ENCODE data around the gene SMCP. TPM values are rescaled to one million over a fixed set of nuclear protein-coding genes. Genes with fewer than 3 reads are reported as not detected.

Gene SMCP
- total RNA-seq, 5 donors from 2014 or later (not counting 1 experiment from before 2014, with no cell fraction given), result not detected

- no peaks in the 10 kb centered on the region for H3K36me3 ChIP-seq (ENCODE audit: control insufficient read depth in 2 of 2, extremely low read depth in 1 of 2, insufficient read depth in 1 of 2, low read length in 1 of 2)
These were observed 29.8 kb downstream of the SMCP start, which contains the start of gene IVL for GRCh38 chr1:152907686-152908601. Gene IVL, plus strand, starts transcription at chr1:152908546. Its CDS starts 1,252 bp downstream, at chr1:152909798.

GRCh38 chr1:152909206-152909605 lies 31.1 kb downstream of the SMCP start:
- WGBS (ENCODE audit: insufficient coverage), result 83% methylated on average over 1 of the region's 3 CpGs
- CTCF ChIA-PET, result interaction anchor here in 1 of 2 donors (0.6 kb wide), 1 partner anchor 187 kb away, joined by 3 read pairs; no protein-coding TSS in a partner anchor
- H3K27me3 Mint-ChIP-seq, result peaks cover 39 to 40% of the 10 kb centered on the region in 2 donors

More at GRCh38 chr1:152907686-152908601, 29.8 kb downstream of the SMCP start, which contains the start of gene IVL:
- H3K4me1 ChIP-seq (ENCODE audit: control insufficient read depth in 1 of 2, extremely low read depth in 1 of 2, insufficient read depth in 2 of 2, low read length in 2 of 2), result no peaks in the 10 kb centered on the region
- H3K4me1 Mint-ChIP-seq, result no peaks in the 10 kb centered on the region
- no peaks in the 10 kb centered on the region for H3K36me3 Mint-ChIP-seq
- no peak within 1 kb of the TSS for H3K4me3 Mint-ChIP-seq
- WGBS (ENCODE audit: insufficient coverage), result 100% methylated on average over 1 of the region's 4 CpGs
- H3K9me3 Mint-ChIP-seq, result peaks cover 0 to 6% (median 0%) of the 10 kb centered on the region in 3 donors
- H3K27me3 Mint-ChIP-seq, result peaks cover 40 to 43% of the 10 kb centered on the region in 2 donors
- H3K4me3 ChIP-seq (ENCODE audit: control insufficient read depth in 1 of 2, extremely low read depth in 1 of 2, low read length in 1 of 2), result no peak within 1 kb of the TSS
- ATAC-seq (replicated peaks in 1 of 4) (no peak), DNase-seq (no peak)
- no peaks in the 10 kb centered on the region for H3K9me3 ChIP-seq
- ChIA-PET POLR2A (no interaction called here), CTCF (no interaction called here)
- H3K27me3 ChIP-seq (replicated peaks in 1 of 2; ENCODE audit: control insufficient read depth in 2 of 2, extremely low read depth in 1 of 2, insufficient read depth in 2 of 2, low read length in 1 of 2), result peaks cover 0 to 36% of the 10 kb centered on the region in 2 experiments
- no peak within 1 kb of the TSS for H3K27ac Mint-ChIP-seq
- no peak within 1 kb of the TSS for H3K27ac ChIP-seq (ENCODE audit: low read length)

GRCh38 chr1:152912471-152912870 lies 34.3 kb downstream of the SMCP start:
- Histone ChIP-seq H3K27ac (ENCODE audit: low read length) (no peak overlapping the region), H3K36me3 (ENCODE audit: control insufficient read depth in 2 of 2, extremely low read depth in 1 of 2, insufficient read depth in 1 of 2, low read length in 1 of 2) (no peaks in the 10 kb centered on the region), H3K9me3 (no peaks in the 10 kb centered on the region), H3K4me3 (ENCODE audit: control insufficient read depth in 1 of 2, extremely low read depth in 1 of 2, low read length in 1 of 2) (no peak overlapping the region), H3K27me3 (replicated peaks in 1 of 2; ENCODE audit: control insufficient read depth in 2 of 2, extremely low read depth in 1 of 2, insufficient read depth in 2 of 2, low read length in 1 of 2) (peaks cover 0 to 28% of the 10 kb centered on the region in 2 experiments), H3K4me1 (ENCODE audit: control insufficient read depth in 1 of 2, extremely low read depth in 1 of 2, insufficient read depth in 2 of 2, low read length in 2 of 2) (no peaks in the 10 kb centered on the region)
- peaks cover 0 to 6% (median 0%) of the 10 kb centered on the region in 3 donors for H3K9me3 Mint-ChIP-seq
- no peak overlapping the region for H3K4me3 Mint-ChIP-seq
- H3K36me3 Mint-ChIP-seq, result no peaks in the 10 kb centered on the region
- peaks cover 32 to 38% of the 10 kb centered on the region in 2 donors for H3K27me3 Mint-ChIP-seq
- H3K27ac Mint-ChIP-seq, result no peak overlapping the region
- POLR2A ChIA-PET, result interaction anchor here in 1 of 2 donors (0.6 kb wide), 1 partner anchor 732 kb away, joined by 10 read pairs; no protein-coding TSS in a partner anchor
- DNase-seq (no peak), ATAC-seq (replicated peaks in 1 of 4) (no peak)
- 56% methylated on average over 1 of the region's 1 CpG for whole genome bisulfite sequencing (ENCODE audit: insufficient coverage)
- CTCF ChIA-PET, result interaction anchor here in 1 of 2 donors (0.7 kb wide), 1 partner anchor 14 kb away, joined by 4 read pairs; no protein-coding TSS in a partner anchor
- no peaks in the 10 kb centered on the region for H3K4me1 Mint-ChIP-seq

More at GRCh38 chr1:152909206-152909605, 31.1 kb downstream of the SMCP start:
- H3K9me3 ChIP-seq, result no peaks in the 10 kb centered on the region
- H3K27ac Mint-ChIP-seq, result no peak overlapping the region
- no peaks in the 10 kb centered on the region for H3K36me3 Mint-ChIP-seq
- H3K4me3 ChIP-seq (ENCODE audit: control insufficient read depth in 1 of 2, extremely low read depth in 1 of 2, low read length in 1 of 2), result no peak overlapping the region
- no peaks in the 10 kb centered on the region for H3K4me1 Mint-ChIP-seq
- no peaks in the 10 kb centered on the region for H3K36me3 ChIP-seq (ENCODE audit: control insufficient read depth in 2 of 2, extremely low read depth in 1 of 2, insufficient read depth in 1 of 2, low read length in 1 of 2)
- POLR2A ChIA-PET, result no interaction called here
- DNase-seq (no peak), ATAC-seq (replicated peaks in 1 of 4) (no peak)
- peaks cover 0 to 36% of the 10 kb centered on the region in 2 experiments for H3K27me3 ChIP-seq (replicated peaks in 1 of 2; ENCODE audit: control insufficient read depth in 2 of 2, extremely low read depth in 1 of 2, insufficient read depth in 2 of 2, low read length in 1 of 2)
- H3K9me3 Mint-ChIP-seq, result peaks cover 0 to 6% (median 0%) of the 10 kb centered on the region in 3 donors
- H3K4me3 Mint-ChIP-seq, result no peak overlapping the region
- H3K27ac ChIP-seq (ENCODE audit: low read length), result no peak overlapping the region
- H3K4me1 ChIP-seq (ENCODE audit: control insufficient read depth in 1 of 2, extremely low read depth in 1 of 2, insufficient read depth in 2 of 2, low read length in 2 of 2), result no peaks in the 10 kb centered on the region

- no peaks in the 10 kb centered on the region for H3K9me3 ChIP-seq
- Mint-ChIP-seq H3K9me3 (peaks cover 0 to 6% (median 0%) of the 10 kb centered on the region in 3 donors), H3K36me3 (no peaks in the 10 kb centered on the region), H3K4me3 (no peak overlapping the region), H3K27me3 (peaks cover 32 to 35% of the 10 kb centered on the region in 2 donors), H3K27ac (no peak overlapping the region), H3K4me1 (no peaks in the 10 kb centered on the region)
- no peaks in the 10 kb centered on the region for H3K36me3 ChIP-seq (ENCODE audit: control insufficient read depth in 2 of 2, extremely low read depth in 1 of 2, insufficient read depth in 1 of 2, low read length in 1 of 2)
- ChIA-PET CTCF (no interaction called here), POLR2A (no interaction called here)
- DNase-seq (no peak), ATAC-seq (replicated peaks in 1 of 4) (no peak)
- H3K27ac ChIP-seq (ENCODE audit: low read length), result no peak overlapping the region
- no peak overlapping the region for H3K4me3 ChIP-seq (ENCODE audit: control insufficient read depth in 1 of 2, extremely low read depth in 1 of 2, low read length in 1 of 2)
- peaks cover 0 to 25% of the 10 kb centered on the region in 2 experiments for H3K27me3 ChIP-seq (replicated peaks in 1 of 2; ENCODE audit: control insufficient read depth in 2 of 2, extremely low read depth in 1 of 2, insufficient read depth in 2 of 2, low read length in 1 of 2)
- 69% methylated on average over 3 of the region's 5 CpGs for WGBS (ENCODE audit: insufficient coverage)
- no peaks in the 10 kb centered on the region for H3K4me1 ChIP-seq (ENCODE audit: control insufficient read depth in 1 of 2, extremely low read depth in 1 of 2, insufficient read depth in 2 of 2, low read length in 2 of 2)
These were observed 34.8 kb downstream of the SMCP start for GRCh38 chr1:152912900-152913299.

GRCh38 chr1:152917794-152918193 lies 39.7 kb downstream of the SMCP start:
- CTCF ChIA-PET, result no interaction called here

GRCh38 chr1:152919071-152919470 lies 40.9 kb downstream of the SMCP start:
- CTCF ChIA-PET, result no interaction called here
- H3K4me3 Mint-ChIP-seq, result no peak overlapping the region

More at GRCh38 chr1:152917794-152918193, 39.7 kb downstream of the SMCP start:
- no peaks in the 10 kb centered on the region for H3K36me3 Mint-ChIP-seq
- no peak overlapping the region for H3K4me3 Mint-ChIP-seq
- H3K9me3 ChIP-seq, result no peaks in the 10 kb centered on the region
- POLR2A ChIA-PET, result no interaction called here
- ATAC-seq (replicated peaks in 1 of 4), result no peak
- no peaks in the 10 kb centered on the region for H3K4me1 Mint-ChIP-seq
- no CpG with 5 or more reads among the region's 3 CpGs for WGBS (ENCODE audit: insufficient coverage)
- H3K27me3 Mint-ChIP-seq, result peaks cover 19 to 27% of the 10 kb centered on the region in 2 donors
- H3K36me3 ChIP-seq (ENCODE audit: control insufficient read depth in 2 of 2, extremely low read depth in 1 of 2, insufficient read depth in 1 of 2, low read length in 1 of 2), result no peaks in the 10 kb centered on the region
- H3K9me3 Mint-ChIP-seq, result no peaks in the 10 kb centered on the region
- H3K27ac ChIP-seq (ENCODE audit: low read length), result no peak overlapping the region
- no peaks in the 10 kb centered on the region for H3K27me3 ChIP-seq (replicated peaks in 1 of 2; ENCODE audit: control insufficient read depth in 2 of 2, extremely low read depth in 1 of 2, insufficient read depth in 2 of 2, low read length in 1 of 2)
- DNase-seq, result no peak
- H3K27ac Mint-ChIP-seq, result no peak overlapping the region
- H3K4me3 ChIP-seq (ENCODE audit: control insufficient read depth in 1 of 2, extremely low read depth in 1 of 2, low read length in 1 of 2), result no peak overlapping the region
- no peaks in the 10 kb centered on the region for H3K4me1 ChIP-seq (ENCODE audit: control insufficient read depth in 1 of 2, extremely low read depth in 1 of 2, insufficient read depth in 2 of 2, low read length in 2 of 2)

More at GRCh38 chr1:152919071-152919470, 40.9 kb downstream of the SMCP start:
- no peaks in the 10 kb centered on the region for H3K9me3 Mint-ChIP-seq
- no peak for ATAC-seq (replicated peaks in 1 of 4)
- H3K4me1 Mint-ChIP-seq, result no peaks in the 10 kb centered on the region
- H3K9me3 ChIP-seq, result no peaks in the 10 kb centered on the region
- no peaks in the 10 kb centered on the region for H3K4me1 ChIP-seq (ENCODE audit: control insufficient read depth in 1 of 2, extremely low read depth in 1 of 2, insufficient read depth in 2 of 2, low read length in 2 of 2)
- H3K27me3 ChIP-seq (replicated peaks in 1 of 2; ENCODE audit: control insufficient read depth in 2 of 2, extremely low read depth in 1 of 2, insufficient read depth in 2 of 2, low read length in 1 of 2), result no peaks in the 10 kb centered on the region
- H3K27ac ChIP-seq (ENCODE audit: low read length), result no peak overlapping the region
- H3K36me3 ChIP-seq (ENCODE audit: control insufficient read depth in 2 of 2, extremely low read depth in 1 of 2, insufficient read depth in 1 of 2, low read length in 1 of 2), result no peaks in the 10 kb centered on the region
- no peak overlapping the region for H3K27ac Mint-ChIP-seq
- no peak overlapping the region for H3K4me3 ChIP-seq (ENCODE audit: control insufficient read depth in 1 of 2, extremely low read depth in 1 of 2, low read length in 1 of 2)
- POLR2A ChIA-PET, result no interaction called here
- no peak for DNase-seq
- H3K36me3 Mint-ChIP-seq, result no peaks in the 10 kb centered on the region
- H3K27me3 Mint-ChIP-seq, result peaks cover 16 to 24% of the 10 kb centered on the region in 2 donors

All from T-cell (primary cell).